Tibial nerve (tissue), 4 donors: ENCODE results near the gene CAMK1.

Source experiments
- CTCF ChIP-seq, 5 experiments: fragments of 200-600 bp in 3 of 5; fragments of 450-650 bp in 2 of 5; sonication (generic) in 3 of 5; IDR thresholded peaks; one replicate each; pipeline ENCODE4 v1.5.1; 2016 to 2019; ENCODE audit warnings: antibody characterized with exemption in 5 of 5, mild to moderate bottlenecking in 3 of 5, moderate library complexity in 2 of 5
- EP300 ChIP-seq, 2 donors: sonication (generic); formaldehyde crosslinking; IDR thresholded peaks; one replicate each; pipeline ENCODE4 v1.6.1; 2017; ENCODE audit warnings: antibody characterized with exemption in 2 of 2, mild to moderate bottlenecking in 1 of 2
- POLR2A ChIP-seq, 2 donors: fragments of 450-650 bp; IDR thresholded peaks; one replicate each; pipeline ENCODE4 v1.6.1; 2017; ENCODE audit warnings: antibody characterized with exemption in 2 of 2, mild to moderate bottlenecking in 2 of 2, moderate library complexity in 2 of 2

- TF ChIP-seq EP300 (IDR thresholded peaks at IDR 0.05) (no peak), POLR2A (IDR thresholded peaks at IDR 0.05) (no peak), CTCF (IDR thresholded peaks at IDR 0.05) (no peak)
Measured at GRCh38 chr3:9804996-9805395, 35.2 kb upstream of the CAMK1 start.
